Stimulated activated CD4-positive, alpha-beta T cell treated with anti-CD3 and anti-CD28 coated beads, Interleukin-2, amount 100 ng/mL, for 4 hours (primary cell): ENCODE measurements around the gene ANKRD13B.

Experiments used
- DNase-seq: peaks from one replicate; pipeline ENCODE4 v3.0.0-alpha.2; 2020; ENCODE audit warnings: low read depth

The ANKRD13B gene

DNA sequence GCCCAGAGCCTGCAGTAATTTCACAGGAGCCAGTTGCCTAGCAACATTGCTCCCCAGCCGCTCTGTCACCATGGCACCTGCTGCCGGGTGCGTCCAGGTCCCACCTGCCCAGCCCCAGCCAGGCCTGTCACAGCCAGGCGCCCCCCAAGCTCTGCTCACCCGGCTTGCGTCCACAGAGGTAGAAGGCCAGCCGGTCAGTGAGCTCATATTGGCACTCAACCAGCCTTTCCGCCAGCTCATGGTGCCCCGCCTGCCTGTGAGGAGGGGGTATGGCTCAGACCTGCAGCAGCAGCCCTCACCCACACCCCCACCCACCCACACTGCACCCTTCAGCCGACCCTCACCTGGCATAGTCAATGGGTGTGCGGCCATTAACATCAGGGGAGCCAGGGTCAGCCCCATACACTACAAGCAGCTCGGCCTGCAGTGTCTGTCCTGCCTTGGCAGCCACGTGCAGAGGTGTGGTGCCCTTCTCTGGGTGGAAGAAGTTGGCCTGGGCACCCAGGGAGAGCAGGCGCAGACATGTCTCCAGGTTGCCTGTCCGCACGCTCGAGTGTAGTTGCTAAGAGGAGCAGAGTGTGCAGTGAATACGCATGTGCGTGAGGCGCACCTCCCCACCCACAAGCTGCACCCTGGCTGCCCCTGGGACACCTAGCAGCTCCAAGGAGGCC, 11.2 kb upstream of the ANKRD13B start:
- DNase-seq: no peak

DNA sequence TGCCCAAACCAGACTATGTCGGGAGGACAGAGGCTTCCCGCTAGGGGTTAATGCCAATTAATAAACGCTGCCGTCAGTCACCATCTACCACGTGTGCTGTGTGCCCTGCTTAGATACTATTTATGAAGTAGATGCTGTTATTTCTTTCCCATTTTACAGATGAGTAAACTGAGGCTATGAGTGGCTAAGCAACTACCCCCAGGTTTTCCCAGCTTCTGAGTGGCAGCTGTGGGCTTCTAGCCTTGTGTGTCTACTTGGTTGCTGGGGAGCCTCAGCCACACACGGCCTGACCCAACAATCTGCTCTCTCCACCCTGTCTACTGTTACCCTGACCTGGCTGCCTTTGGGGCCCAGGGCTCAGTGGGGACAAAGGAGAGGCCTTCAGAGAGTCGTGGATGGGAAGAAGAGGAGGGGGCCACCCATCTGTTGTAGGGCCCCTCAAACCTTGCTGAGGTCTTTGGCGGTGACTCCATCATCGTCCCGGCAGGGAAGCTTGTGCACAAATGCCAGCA, 10.6 kb upstream of the ANKRD13B start:
- no peak for DNase-seq

DNA sequence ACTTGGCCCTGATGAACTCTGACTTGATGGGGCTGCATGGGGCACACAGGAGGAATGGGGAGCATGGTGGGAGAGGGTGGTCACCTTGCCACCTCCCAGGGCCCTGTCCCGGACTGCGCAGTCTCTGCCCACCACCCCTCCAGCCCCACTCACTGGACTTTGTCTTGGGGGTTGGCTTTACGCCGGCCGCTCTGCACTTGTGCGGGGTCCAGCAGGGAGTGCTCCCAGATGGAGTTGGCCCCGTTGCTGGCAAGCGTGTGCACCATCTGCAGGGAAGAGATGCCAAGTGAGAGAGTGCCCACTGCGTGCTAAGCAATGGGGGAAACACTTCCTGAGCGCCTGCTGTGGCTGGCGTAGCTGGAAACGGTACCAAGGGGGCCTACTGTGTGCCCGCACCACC, 10.2 kb upstream of the ANKRD13B start:
- no peak for DNase-seq

DNA sequence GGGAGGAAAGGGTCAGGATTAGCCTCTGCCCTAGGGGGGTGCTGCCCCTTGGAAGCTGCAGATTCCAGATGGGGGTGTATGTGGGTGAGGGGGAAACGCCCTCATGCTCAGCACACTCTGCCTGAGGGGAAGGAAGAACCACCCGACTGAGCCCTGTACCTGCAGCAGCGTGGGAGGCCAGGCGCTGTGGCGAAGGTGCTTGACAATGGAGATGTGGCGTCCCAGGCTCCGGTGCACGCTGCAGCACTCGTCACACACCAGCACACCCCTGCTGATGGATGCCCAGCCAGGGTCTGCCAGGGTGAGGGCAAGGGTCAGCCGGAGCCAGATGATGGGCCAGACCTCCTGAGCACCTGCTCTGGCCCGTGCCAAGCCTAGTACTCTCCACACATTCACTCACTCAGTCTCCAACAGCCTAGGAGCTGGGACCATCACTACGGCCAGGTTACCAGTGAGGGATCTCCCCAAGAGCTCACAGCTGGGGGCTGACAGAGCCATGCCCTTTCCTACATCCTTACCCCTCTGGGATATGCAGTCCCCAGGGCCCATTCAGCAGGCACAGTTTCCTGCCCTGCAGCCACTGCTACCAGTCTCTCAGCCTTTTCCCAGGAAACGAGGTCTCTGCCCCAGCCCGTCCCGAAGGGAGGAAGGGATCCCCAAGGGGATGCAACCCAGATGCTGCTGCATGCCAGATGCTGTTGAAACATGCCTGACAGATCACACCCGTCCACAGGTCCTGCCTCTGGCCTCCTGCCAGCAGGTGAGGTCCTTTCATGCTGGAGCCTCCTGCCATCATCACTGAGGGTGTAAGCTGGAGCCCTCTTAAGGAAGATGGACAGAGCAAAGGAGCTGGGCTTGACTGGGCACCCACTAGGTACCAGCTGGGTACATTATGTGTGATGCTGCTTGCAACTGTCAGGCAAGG, 9.3 kb upstream of the ANKRD13B start:
- DNase-seq: no peak

GRCh38 chr17:29584452-29585079, 8.4 kb upstream of the ANKRD13B start:
- DNase-seq: no peak

DNA sequence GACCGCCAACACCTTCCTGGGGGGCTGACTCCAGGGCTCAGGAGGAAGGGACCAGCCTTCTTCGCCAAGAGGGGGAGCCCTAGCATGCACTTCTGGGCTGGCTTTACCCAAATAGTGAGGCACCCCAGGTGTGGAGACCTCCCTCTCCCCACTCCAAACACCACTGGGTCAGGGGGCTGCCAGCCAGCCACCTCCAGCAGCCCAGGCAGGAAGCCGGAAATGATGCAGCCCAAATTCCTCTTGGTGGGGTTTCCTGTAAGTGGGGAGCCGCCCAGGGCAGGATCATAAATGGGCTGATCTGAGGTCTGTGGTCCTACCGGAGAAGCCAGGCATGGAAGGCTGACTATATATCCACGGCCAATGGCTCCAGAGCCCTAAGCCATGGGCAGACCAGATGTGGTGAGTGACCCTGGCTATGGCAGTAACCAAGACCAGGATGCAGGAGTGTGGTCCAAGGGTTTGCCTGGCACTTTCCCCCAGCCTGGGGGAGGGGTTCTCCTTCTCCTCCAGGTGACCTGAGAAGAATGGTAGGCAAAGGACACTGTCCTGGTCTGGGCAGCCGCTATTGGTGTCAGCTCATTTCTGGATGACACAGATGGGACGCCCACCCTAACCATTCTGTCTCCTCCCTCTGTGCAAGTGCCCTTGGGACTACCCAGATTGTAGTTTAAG, 7.7 kb upstream of the ANKRD13B start:
- DNase-seq: no peak

GRCh38 chr17:29586676-29587469, 6.1 kb upstream of the ANKRD13B start:
- DNase-seq: no peak

- no peak for DNase-seq
Observed at GRCh38 chr17:29587591-29587990, 5.3 kb upstream of the ANKRD13B start.

DNA sequence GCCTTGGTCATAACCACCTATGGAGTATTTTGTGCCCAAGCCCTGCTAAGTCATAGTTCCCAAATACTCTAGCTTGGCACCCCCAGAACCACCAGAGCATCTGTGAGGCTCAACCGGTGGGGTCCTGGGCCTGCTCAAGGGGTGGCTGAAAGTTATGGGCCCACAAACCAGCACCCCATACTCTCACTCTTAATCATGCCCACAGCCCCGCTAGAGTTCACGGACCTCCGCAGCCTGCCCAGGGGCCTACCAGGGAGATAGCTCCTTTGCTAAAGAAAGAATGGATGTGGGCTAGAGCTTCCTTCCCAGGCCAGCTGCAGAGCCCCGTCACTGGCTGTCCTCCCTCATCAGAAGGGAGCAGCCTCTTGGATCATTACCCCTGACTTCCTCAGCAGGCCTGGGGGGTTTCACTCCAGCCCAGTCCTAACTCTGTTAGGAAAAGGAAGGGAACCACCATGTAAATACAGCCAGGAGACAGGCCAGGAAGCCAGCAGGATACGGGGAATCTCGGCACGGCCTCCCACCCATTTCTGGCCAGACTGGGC, 4.8 kb upstream of the ANKRD13B start:
- DNase-seq: no peak

DNA sequence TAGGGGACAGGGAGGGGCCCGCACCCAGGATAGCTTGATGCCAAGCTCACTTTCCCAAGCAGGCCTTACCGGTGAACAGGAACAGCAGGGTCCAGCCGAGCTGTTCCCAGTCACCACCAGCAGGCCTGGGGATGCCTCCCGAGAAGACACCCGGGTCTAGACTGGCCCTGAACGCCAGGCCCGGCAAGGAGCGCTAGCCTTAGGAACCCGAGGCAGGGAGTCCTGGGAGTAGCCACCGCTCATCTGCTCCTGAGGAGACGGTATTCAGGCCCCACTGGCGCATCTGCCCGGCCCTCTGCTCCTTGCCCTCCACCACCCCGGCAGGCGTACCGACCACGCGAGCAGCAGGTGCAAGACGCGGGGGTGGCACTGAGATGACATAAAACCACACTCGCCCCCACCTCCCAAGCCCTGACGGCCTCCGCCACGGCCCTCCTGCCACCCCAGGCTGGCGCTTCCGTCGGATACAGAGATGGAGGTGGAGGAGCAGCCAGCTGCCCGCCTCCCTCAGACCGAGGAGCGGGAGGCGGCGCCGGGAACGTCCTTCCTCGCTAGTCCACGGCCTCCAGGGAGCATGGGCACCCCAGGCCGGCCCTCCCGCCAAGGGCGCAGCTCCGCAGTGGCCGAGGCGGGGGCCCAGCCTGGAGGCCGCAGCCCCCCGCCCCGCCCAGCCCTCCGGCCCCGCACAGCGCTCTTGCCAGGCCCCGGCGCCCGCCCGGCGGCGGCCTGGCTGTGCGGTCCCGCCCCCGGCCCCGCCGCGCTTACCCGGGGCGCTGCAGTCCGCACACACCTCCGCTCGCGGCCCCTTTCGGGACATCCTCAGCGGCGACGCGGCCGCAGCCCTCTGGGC, 4.1 kb upstream of the ANKRD13B start:
- DNase-seq: peak; percentile 71

DNA sequence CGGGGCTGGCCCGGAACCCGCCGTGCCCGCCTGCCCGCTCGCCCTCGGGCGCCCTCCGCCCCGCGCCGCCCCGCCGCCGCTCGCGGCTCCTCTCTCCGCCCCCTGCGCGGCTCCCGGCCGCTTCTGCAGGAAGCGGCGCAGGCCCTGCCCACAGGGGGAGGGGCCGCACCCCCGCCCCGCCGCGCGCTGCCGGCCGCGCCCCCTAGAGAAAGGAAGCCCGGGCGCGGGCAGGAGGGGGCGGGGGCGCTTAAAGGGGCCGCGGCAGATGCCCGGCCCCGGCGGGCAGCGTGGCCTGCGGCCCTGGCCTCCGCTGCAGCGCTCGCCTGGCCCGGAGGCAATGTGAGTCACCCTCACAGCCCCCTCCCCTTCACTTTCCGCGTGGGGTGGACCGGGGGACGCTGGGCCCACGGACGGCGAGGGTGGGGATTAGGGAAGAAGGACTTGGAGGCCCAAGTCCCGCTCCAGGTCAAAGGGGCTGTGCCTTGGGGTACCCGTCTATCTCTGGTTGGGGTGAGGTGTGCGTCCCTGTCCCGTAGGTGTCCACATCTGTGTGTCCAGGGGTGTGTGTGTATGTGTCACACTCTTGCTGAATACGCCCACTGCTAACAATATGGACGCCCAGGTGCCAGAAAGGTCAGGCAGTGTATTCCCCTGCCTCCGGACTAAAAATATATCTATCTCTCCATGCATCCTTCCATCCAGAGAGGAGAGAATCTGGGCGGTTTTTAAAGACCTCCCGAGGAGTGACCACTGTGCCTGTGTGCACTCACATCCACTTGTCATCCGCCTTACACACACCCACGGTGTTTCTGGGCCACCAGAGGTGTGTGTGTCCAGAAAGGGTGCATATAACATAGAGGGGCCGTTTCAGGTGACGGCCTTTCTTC, 3.2 kb upstream of the ANKRD13B start, which contains the start of gene GIT1:
GIT1 (minus strand) TSS at position 125 of the 887 bp plus-strand sequence. CDS start 270 bp downstream, outside the sequence.
- DNase-seq: peak; percentile 76

GRCh38 chr17:29590411-29591145, 2.4 kb upstream of the ANKRD13B start:
- no peak for DNase-seq

- DNase-seq: no peak
Observed at GRCh38 chr17:29591146-29591736, 1.7 kb upstream of the ANKRD13B start.

- peak; percentile 68 for DNase-seq
Observed at GRCh38 chr17:29591737-29592608, 959 bp upstream of the ANKRD13B start.

DNA sequence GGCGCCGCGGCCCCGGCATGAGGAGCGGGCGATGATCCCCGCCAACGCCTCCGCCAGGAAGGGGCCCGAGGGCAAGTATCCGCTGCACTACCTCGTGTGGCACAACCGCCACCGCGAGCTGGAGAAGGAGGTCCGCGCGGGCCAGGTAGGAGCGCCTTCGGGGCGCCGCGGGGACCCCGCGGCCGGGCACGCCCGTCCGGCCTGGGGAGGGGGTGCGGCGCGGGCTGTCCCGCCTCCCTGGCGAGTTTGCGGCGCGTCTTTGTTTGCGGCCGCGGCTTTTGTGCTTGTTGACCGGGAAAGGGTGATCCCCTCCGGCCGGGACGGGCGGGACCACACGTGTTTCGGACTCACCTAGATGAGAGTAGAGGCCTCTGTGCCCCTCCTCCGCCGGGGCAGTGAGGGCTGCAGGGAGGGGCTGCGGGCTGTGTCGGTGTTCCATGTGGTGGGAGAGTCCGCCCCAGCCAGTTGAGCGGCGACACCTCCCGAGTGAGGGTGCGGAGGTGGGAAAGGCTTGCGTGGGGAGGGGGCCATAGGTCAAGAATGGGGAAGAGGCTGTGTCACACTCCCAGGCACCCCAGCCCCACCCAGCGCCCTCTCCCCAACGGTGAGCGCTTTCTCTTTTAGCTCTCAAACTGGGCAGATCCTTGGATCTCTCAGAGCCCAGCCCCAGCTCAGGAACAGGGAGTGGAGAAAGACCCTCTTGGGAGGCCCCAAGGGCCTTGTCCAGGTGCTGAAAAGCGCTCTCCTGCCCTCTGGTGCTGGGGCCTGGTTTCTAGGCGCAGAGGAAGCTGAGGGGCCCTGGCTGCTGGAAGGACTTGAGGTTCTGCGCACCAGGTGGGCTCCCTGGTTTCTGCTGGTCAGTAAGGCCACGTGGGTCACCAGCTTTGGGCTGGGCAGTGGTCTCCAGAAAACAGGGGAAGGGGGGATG, 923 bp downstream of the ANKRD13B start:
- DNase-seq: no peak
